RWPE2 (cell line): ENCODE data around the gene SSRP1.
A peak's percentile ranks its signal among the peaks of the same experiment; 100 is the strongest.

Experiments used
- ATAC-seq: fragments of 200-7000 bp; cut with Tn5 transposase; 3 replicates; pipeline ENCODE4 v1.9.1; 2021; ENCODE audit warnings: low read depth
- DNase-seq: peaks from one replicate; pipeline ENCODE4 v3.0.0-alpha.2; 2020; ENCODE audit warnings: low spot score
- H3K27ac ChIP-seq: fragments of 450-650 bp; 2 replicates; pipeline ENCODE4 v1.5.1; 2017; ENCODE audit warnings: mild to moderate bottlenecking; ENCODE audit not compliant: poor library complexity, severe bottlenecking
- H3K27me3 ChIP-seq: fragments of 250-450 bp; sonication (Bioruptor Pico); 2 replicates; pipeline ENCODE4 v1.5.1; 2021; ENCODE audit warnings: mild to moderate bottlenecking, moderate library complexity; ENCODE audit not compliant: insufficient read depth, poor library complexity, severe bottlenecking
- H3K36me3 ChIP-seq: fragments of 250-450 bp; sonication (Bioruptor Pico); 2 replicates; pipeline ENCODE4 v1.5.1; 2020; ENCODE audit warnings: low read depth, mild to moderate bottlenecking, moderate library complexity
- H3K4me1 ChIP-seq: fragments of 250-450 bp; sonication (Bioruptor Pico); 2 replicates; pipeline ENCODE4 v1.5.1; 2021; ENCODE audit warnings: mild to moderate bottlenecking, moderate library complexity; ENCODE audit not compliant: insufficient read depth, poor library complexity, severe bottlenecking
- H3K4me3 ChIP-seq: fragments of 250-450 bp; sonication (Bioruptor Pico); 2 replicates; pipeline ENCODE4 v1.5.1; 2021; ENCODE audit warnings: mild to moderate bottlenecking, moderate library complexity; ENCODE audit not compliant: severe bottlenecking
- H3K9me3 ChIP-seq: fragments of 250-450 bp; sonication (Bioruptor Pico); 2 replicates; pipeline ENCODE4 v1.5.1; 2021; ENCODE audit warnings: mild to moderate bottlenecking, moderate library complexity; ENCODE audit not compliant: severe bottlenecking
- TF ChIP-seq, protein P1 (sequence below): fragments of 450-650 bp; IDR thresholded peaks from one replicate; pipeline ENCODE4 v1.5.1; 2017; ENCODE audit warnings: mild to moderate bottlenecking, moderate library complexity; ENCODE audit not compliant: poor library complexity, severe bottlenecking

The SSRP1 gene

DNA sequence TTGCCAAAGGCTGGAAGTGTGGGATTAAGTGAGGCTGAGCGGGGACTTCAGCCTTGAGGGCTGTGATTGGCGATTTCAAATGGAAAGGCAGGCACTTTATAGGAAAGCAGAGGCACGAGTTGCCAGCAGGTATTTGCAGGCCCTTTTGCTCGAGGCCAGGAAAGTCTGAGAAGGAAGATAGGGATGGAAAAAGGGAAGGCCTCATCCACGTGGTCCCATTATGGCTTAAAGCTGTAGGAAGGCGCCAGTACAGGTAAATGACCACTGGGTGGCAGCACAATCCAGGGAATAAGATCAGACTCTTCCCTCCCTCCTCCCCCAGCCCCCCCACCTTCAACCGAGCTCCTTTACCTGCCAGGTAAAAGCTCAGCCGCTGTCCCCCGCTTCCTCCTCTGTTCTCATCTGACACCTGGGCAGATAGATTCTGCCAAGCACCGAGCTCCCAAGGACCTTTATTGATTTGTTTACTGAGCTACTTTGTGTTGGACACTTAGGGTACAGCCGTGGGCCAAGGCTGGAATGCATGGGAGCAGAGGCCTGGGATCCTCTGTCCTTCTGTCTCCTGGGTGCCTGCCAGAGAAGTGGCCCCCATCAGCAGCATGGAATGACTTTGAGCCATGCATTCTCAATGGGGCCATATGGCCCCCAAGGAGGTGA is 10.0 kb upstream of the SSRP1 start:
- H3K4me1 ChIP-seq = no peaks in the 10 kb centered on the region
- H3K27ac ChIP-seq = no peak overlapping the region
- TF ChIP-seq, protein P1, sequence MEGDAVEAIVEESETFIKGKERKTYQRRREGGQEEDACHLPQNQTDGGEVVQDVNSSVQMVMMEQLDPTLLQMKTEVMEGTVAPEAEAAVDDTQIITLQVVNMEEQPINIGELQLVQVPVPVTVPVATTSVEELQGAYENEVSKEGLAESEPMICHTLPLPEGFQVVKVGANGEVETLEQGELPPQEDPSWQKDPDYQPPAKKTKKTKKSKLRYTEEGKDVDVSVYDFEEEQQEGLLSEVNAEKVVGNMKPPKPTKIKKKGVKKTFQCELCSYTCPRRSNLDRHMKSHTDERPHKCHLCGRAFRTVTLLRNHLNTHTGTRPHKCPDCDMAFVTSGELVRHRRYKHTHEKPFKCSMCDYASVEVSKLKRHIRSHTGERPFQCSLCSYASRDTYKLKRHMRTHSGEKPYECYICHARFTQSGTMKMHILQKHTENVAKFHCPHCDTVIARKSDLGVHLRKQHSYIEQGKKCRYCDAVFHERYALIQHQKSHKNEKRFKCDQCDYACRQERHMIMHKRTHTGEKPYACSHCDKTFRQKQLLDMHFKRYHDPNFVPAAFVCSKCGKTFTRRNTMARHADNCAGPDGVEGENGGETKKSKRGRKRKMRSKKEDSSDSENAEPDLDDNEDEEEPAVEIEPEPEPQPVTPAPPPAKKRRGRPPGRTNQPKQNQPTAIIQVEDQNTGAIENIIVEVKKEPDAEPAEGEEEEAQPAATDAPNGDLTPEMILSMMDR = peak; percentile 78
- no peaks in the 10 kb centered on the region for H3K9me3 ChIP-seq
- no peaks in the 10 kb centered on the region for H3K27me3 ChIP-seq
- no peak overlapping the region for H3K4me3 ChIP-seq
- ATAC-seq (peak; percentile 76), DNase-seq (no peak)
- H3K36me3 ChIP-seq = no peaks in the 10 kb centered on the region

DNA sequence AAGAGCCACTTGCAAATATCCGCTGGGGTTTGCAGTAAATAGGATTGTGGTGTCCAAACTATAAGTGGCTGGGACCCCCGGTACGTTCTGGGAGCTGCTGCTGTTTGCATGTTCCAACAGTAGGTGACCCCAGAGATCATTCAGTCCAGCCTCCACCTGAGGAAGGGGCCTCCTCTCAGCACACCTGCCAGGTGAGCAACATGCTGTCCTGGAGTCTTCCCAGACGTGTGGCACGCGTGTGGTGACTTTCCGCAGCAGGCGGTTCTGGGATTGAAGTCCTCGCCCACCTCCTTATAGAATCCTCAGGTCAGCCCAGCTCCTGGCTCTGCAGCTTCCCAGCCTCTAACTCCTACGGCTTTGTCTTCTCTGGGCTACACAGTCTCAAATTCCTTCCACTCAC is 9.1 kb upstream of the SSRP1 start:
- Histone ChIP-seq H3K36me3 (no peaks in the 10 kb centered on the region), H3K27me3 (no peaks in the 10 kb centered on the region), H3K27ac (no peak overlapping the region), H3K4me3 (no peak overlapping the region), H3K4me1 (no peaks in the 10 kb centered on the region), H3K9me3 (no peaks in the 10 kb centered on the region)
- DNase-seq = no peak
- TF ChIP-seq, protein P1 = no peak
- no peak for ATAC-seq

DNA sequence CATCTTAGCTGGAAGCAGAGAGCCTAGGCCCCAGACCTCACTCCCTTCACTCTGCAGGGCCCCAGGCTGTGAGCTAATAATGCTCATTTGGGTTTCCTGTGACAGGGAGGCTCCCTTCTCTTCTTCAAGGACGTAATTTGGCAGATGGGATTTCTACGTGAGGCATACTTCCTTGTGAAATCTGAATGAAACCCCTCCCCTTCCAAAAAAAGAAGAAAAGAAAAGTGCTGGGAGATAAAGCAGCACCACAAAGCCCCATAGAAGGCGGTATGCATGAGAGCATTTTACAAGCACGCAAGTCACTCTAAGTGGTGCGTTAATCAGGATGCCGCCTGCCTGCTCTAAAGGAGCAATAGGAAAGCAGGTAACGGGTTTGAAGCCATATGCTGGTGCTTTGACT is 8.1 kb upstream of the SSRP1 start:
- no peaks in the 10 kb centered on the region for H3K4me1 ChIP-seq
- no peaks in the 10 kb centered on the region for H3K36me3 ChIP-seq
- no peak for ATAC-seq
- TF ChIP-seq, protein P1 = no peak
- H3K27me3 ChIP-seq = no peaks in the 10 kb centered on the region
- no peak overlapping the region for H3K4me3 ChIP-seq
- no peak overlapping the region for H3K27ac ChIP-seq
- H3K9me3 ChIP-seq = no peaks in the 10 kb centered on the region
- no peak for DNase-seq

DNA sequence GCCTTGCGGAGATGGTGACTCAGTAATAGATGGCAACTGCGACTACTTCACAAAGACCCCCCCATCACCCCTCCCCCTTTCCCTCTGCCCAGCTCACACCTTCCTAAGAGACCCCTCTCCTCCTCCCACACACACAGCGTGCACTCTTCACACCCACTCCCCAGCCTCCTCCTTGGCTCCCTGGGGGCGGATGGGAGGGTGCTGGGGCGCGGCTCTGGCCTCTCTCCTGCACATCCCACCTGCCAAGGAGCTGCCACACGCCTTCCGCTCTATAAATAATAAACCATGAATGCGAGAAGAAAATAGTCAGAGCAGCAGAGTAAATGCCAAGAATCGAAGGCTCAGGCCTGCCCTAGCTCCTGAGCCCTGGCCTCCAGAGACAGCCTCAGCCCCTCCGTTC is 7.0 kb upstream of the SSRP1 start:
- ATAC-seq (no peak), DNase-seq (no peak)
- Histone ChIP-seq H3K36me3 (no peaks in the 10 kb centered on the region), H3K27ac (no peak overlapping the region), H3K4me3 (no peak overlapping the region), H3K4me1 (no peaks in the 10 kb centered on the region), H3K9me3 (no peaks in the 10 kb centered on the region), H3K27me3 (no peaks in the 10 kb centered on the region)
- TF ChIP-seq, protein P1 = no peak

DNA sequence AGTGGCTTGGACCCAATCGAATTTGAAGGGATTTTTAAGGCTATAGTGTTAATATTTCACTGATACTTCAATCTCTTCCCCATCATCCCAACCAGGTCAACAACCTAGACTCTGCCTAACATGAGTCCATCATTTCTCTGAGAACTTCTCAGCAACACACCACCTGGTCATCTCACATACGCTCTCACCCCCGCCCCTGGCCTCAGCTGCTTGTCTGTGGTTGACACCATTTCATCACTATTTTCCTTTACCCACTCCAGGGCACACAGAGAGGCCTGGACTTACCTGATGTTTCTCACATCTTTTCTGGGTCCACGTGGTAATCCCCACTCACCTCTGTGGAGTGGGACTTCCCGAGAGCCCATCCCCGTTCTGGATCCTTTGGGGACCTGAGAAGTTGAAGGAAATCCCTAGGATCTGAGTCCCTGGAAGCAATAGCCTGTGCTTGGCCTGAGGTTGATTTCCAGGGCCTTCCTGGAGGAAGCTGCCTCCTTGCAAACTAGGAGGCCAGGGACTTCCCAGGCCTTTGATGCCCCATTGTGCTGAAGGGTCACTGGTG is 5.6 kb upstream of the SSRP1 start:
- H3K27ac ChIP-seq = no peak overlapping the region
- H3K27me3 ChIP-seq = no peaks in the 10 kb centered on the region
- no peaks in the 10 kb centered on the region for H3K36me3 ChIP-seq
- peaks cover 2% of the 10 kb centered on the region for H3K4me1 ChIP-seq
- DNase-seq (no peak), ATAC-seq (no peak)
- TF ChIP-seq, protein P1 = no peak
- no peak overlapping the region for H3K4me3 ChIP-seq
- no peaks in the 10 kb centered on the region for H3K9me3 ChIP-seq
